CD4-positive, alpha-beta T cell treated with Interleukin-15 for 4 hours (primary cell): ENCODE data around the gene ANTXR1.
"Not testable (repeated sequence)": the region's sequence is repeated elsewhere in the genome, so short reads cannot be mapped to it uniquely, and the experiment has no call there.

Source experiments
- DNase-seq: peaks from one replicate; pipeline ENCODE4 v3.0.0-alpha.2; 2020; ENCODE audit warnings: low spot score

The ANTXR1 gene

DNA sequence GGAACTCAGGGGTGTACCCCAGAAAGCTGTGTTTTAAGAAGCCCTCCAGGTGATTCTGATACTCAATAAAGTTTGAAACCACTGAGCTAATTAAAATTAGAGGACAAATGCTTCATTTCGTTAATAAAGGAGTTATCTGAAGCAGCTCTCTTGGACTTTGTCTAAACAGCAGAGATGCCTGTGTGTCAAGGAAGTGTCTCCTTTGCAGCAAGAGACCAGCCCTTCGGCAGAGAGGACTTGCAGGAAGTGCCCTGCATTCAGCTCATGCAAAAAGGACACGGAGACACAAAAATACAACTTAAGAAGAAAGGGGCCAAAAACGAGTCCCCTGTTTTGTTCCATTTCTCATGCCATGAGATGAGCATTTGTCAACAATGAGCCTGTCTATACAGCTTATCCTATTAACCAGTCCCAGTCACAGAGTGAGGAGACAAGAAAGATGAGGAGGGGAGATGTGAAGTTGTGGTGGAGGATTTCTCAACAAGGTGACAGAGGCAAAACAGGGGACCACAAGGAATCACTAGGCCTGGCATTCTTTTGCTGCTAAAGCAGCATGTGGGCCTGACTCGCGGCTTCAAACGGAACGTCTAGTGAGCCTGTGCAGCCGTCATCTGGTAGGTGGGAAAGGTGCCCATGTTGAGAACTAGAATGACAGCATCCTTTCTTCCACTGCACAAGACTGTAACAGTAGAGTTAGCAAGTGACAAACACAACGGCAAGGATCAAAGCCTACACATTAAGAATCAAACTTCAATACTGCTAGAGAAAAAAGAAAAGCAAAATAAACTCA is 152.3 kb downstream of the ANTXR1 start:
- DNase-seq, result no peak

DNA sequence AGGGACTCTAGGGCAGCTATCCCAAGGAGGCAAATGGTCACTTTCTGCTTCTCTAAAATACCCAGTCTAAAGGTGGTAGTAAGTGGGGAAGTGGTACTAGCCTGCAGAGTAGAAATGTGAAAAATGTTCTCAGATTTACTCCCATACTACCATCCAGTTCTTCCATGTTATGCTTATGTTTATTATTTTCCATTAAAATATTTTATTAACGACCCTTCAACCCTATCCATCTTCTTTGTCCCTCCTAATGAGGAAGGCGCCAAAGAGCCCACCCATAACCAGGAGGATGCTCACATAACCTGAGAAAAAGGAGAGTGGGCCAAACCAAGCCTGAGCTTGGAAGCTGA is 153.5 kb downstream of the ANTXR1 start:
- DNase-seq, result no peak

DNA sequence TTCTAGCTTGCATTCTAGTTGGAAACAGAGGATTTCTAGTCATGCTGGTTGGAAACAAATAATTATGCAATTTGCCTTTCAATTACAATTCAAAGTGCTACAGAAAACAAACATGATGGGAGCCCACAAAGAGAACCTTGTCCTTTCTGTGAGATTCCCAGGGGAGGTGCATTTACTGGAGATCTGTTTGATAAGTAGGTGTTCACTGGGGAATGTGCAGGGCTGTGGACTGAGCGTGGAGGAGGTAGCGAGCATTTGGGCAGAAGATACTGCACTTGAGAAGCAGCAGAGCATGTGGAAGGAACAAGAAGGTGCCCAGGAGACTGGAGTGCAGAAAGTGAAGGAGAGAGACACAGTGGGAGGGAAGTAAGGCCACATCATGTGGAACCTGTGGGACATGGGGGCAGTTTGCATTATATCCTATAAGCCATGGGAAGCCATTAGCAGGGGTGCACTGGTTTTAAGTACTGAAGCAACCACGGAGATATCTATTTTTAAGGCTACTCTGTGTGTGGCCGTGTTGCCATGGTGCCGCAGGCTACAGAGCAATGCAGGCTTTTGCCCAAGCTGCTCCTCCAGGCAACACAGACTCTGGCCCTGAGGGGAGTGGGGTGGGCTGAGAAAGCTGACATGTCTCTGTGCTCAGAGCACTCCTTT is 154.0 kb downstream of the ANTXR1 start:
- DNase-seq, result no peak

DNA sequence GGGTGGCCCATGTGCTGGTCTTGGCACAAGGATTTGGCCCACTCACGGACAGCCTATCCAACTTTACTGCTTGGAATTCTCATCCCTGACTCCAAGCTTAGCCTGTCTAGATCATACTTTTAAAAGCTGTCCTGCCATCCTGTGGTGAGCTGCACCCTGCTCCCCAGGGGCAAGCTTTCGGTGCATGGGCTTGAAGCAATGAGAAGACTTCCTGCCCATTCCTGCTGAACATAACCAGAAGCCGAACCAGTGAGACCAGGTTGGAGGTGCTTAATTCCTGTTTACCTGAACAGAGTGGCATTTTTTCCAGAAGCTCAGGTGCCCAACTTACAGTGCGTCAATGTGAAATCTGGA is 154.5 kb downstream of the ANTXR1 start:
- DNase-seq, result no peak

DNA sequence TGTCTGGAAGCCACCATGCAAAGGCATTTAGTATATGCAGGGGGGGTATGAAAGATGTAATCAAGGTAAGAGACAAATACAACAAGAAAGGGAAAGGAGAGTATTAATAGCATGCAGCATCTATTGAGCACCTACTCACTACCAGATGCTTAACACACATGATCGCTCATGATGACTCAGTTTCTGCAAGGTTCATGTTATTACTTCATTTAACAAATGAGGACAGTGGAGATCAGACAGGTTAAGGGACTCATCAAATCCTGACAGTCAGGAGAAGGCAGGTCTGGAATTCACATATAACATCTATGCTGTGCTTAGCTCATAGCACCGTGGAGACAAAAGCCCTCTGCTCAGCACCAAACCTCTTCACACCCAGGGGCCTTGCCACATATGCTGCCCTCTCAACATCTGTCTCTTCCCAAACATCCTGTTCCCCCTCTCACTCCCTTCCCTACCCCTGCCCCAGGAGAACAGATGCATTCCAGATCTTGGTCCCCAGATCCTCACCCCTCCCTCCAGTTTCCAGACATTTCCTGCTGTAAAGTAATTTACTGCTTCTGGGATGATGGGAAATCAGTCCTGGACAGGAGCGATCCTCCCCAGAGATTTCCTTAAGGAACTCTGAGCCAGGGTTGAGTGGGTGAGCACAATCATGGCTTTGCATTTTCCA is 155.3 kb downstream of the ANTXR1 start:
- no peak for DNase-seq

DNA sequence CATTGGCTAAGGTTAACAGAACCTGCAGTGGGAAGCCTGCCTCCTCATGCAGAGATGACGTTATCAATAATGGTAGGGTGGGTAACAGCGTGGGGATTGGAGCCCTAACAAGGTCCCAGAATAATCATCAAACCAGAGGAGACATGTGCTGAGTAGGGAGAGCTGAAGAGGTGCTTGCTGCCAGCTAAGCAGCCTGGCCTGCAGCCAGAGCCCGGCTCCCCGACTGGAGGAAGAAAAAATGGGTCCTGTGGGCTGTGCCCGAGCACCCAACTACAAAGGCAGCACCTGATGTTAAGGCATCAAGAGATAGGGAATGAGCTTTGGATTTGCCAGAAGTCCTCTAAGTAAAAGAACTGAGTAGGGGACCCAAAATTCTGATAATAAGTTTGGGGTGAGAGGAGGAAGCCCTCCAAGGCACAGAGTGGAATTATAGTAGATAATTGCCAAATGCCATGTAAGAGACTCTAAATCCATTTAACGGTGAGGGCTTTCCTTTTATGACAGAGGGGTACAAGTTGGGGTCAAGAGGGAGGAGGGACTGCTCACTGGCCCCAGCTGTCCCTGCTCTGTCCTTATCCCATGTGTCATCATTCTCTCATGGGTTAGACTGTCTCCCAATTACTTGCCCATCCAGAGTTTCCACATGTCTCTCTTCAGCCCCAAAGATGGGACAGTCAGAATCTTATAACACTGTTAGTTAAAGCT is 156.1 kb downstream of the ANTXR1 start:
- no peak for DNase-seq

DNA sequence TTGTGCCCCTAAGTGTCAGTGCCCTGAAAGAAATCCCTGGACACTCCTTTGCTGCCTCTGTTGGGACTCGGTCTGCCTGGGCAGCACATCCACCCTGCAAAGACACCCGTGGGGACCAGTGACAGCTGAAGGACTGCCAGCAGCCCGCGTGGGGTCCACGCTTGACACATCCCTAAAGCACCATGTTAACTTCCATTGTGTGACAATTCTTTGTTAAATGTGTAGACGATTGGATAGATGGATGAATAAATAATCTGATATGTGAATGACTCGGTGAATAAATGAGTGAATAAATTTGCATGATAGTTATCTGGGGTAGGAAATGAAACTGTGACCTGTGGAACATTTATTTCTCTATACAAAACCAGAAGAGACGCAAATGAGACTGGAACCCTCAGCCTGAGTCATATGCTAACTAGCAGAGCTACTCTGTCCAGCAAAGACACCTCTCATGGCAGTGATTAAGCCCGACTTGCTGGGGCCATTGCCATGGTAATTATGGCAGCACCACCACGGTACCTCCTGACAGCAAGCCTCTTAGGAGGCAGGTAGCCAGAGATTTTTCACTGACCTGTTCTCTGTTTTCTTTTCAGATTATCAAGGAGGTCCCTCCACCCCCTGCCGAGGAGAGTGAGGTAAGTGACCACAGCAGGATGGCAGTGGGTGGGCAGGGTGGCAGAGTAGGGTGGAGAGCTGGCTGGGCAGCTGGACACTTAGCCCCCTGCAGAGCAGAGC is 156.8 kb downstream of the ANTXR1 start:
- DNase-seq, result no peak

DNA sequence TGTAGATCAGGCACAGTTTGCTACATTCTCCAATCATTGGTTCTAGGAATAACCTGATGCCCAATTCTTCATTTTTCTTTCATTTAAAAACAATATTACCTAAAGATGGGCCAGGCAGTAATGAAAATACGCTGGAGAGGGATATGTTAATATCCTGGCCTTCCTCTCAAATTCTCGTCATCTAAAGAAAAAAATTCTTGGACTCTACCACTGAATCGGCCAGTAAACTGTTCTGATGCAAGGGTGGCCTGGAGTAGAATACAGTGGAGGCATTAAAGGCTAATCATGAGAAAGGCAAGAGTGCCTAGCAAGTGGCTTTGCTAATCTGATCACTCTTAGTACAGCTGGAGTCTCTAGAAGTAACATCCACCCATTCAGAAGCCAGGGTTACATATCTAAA is 157.7 kb downstream of the ANTXR1 start:
- DNase-seq, result no peak

DNA sequence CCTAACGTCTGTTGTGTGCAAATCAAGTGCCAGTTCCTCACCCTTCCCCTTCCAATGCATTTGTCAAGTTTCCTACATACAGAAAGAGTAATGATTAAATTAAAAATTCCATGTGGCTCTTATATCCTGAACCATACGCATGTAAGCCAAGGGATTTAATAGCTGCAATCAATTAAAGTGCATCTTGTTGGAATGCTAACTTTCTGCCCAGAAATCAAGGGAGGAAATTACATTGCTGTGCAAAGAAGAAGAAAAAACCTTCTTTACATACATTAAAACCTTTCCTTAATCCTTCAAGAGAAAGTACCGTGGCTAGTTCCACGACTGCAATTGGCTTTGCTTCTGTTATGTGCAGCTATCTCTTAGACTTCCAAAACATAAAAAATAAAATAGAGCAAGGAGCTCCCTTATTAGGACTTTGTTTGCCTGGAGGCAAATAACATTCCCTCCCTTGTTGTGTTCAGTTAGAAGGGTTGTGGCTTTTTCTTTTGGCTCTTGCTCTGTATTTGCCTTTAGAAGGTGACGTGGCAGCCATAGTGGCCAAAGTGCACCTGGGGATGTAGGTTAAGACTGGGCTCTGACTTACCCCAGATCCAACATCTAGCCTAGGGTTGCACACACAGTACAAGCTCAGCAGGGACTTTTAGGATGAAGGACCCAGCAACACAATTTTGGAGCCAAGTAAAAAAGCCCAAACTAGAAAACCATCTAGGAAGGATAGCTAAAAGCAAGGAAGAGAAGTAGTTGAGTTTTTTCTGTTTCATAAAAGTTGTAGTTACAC is 158.3 kb downstream of the ANTXR1 start:
- DNase-seq, result no peak

DNA sequence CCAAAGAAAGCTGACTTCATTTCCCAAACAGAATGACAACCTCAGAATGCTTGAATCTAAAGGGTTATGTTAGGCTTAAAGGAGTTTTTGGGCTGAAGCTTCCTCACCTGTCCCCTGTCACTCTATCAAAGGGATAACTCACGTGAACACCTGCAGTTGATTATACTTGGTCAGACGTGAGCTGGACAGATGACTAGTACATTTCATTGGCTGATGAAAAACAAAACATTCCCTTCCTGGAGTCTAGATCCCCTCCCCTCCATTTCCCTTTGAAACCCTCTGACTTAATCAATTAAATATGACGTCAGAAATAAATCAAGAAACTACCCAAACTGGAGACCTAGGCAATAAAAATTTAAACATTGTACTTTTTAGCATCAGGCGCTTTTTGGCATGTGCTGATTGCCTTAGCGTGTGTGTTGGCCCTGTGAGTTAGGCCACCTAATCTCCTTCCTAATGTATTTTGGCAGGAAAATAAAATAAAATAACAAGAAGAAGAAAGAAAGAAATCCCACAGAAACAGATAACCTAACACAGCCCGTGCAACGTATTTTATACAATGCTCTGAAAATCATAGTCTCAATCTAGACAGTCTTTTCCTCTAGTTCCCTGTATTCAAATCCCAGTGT is 159.0 kb downstream of the ANTXR1 start:
- no peak for DNase-seq

DNA sequence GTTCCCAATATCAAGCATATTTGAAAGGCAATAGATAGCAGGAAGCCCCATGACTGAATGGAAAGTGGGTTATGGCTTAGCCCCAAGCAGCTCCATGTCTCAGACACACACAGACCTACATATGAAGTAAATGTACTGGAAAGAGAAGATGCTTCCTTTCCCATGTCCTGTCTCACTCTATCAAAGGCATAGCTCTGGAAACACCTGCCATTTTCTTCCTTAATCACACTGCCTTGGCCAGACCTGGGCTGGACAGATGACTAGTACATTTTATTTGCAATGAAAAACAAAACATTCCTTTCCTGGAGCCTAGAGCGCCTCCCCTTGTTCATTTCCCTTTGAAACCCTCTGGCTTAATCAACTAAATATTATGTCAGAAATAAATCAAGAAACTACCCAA is 160.7 kb downstream of the ANTXR1 start:
- DNase-seq, result no peak

DNA sequence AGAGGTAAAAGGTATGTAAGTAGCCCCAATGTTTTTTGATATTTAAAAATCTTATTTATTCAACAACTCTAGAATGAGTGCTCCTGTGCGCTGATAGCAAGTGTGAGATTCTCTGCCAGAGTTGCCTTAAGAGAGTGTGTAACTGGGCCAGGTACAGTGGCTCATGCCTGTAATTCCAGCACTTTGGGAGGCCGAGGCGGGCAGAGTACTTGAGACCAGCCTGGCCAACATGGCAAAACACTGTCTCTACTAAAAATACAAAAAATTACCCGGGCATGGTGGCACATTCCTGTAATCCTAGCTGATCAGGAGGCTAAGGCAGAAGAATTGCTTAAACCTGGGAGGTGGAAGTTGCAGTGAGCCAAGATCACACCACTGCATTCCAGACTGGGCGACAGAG is 161.2 kb downstream of the ANTXR1 start:
- DNase-seq, result not testable (repeated sequence)

DNA sequence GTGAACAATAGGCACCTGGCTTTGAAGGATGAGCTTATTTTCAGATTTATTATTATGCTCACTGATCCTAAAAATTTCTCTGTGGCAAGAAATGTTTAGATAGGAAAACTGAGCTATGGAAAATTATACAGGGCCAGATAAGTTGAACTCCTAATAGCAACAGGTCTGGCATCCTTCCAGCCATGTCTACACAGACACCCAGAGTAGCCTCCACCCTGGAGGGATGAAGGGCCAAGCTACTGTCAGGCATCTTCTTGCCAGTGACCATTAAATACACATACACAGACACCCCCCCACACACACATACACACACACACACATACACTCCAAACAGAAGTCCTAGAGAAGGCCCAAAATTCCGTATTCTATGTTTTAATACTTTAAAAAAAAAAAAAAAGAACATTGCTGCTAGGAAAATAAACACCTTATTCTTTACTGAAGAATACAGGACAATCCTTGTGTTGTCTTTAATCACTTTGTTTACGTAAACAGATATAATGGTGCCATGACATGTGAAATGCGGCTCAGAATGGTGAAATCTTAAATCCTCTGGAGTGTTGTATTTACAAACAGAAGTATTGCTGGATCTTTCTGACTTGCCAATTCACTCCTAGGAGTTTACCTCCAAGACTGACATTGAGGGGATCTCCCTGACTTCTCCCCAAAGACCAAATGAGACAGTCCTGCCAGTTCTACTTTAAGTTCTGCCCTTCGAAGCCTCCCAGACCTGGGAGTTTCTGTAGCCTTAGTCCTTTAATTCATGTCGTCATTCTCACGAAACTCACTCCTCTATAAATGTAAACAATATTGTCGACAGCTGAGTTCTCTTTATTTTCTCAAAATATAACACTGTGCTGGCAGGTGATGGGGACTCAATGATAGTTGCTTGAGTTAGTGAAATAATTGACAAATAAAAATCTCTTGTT is 163.1 kb downstream of the ANTXR1 start:
- no peak for DNase-seq

DNA sequence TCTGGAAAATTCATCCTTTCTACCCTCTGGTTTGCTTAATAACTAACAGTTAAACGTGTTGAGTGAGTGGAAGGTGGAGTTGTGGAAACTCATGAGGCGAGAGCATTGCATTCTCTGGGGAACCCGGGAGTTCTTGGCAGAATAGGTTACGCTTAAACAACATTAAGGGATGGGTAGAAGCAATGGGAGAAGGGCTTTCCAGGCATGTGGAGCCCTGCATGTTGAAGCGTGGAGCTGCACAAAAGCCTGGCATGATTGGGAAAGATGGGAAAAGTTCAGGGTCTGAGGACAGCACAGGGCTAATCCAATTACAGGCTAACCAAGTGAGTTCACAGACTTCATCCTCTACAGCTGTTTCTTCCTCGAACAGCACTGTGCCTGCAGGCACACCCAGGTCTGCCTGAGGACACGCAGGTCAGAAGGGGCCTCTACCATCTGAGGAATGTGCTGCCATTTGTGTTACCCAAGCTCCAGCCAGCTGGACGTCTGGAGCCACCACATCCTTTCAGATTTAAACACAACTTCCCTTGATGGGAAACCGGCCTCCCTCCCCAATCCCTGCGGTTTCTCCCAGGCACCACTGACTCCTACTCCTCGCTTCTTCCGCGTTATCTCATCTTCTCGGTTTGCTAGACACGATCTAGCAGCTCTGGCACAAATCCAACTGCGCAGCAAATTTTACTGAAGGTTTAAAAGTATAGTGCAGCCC is 164.2 kb downstream of the ANTXR1 start:
- no peak for DNase-seq

DNA sequence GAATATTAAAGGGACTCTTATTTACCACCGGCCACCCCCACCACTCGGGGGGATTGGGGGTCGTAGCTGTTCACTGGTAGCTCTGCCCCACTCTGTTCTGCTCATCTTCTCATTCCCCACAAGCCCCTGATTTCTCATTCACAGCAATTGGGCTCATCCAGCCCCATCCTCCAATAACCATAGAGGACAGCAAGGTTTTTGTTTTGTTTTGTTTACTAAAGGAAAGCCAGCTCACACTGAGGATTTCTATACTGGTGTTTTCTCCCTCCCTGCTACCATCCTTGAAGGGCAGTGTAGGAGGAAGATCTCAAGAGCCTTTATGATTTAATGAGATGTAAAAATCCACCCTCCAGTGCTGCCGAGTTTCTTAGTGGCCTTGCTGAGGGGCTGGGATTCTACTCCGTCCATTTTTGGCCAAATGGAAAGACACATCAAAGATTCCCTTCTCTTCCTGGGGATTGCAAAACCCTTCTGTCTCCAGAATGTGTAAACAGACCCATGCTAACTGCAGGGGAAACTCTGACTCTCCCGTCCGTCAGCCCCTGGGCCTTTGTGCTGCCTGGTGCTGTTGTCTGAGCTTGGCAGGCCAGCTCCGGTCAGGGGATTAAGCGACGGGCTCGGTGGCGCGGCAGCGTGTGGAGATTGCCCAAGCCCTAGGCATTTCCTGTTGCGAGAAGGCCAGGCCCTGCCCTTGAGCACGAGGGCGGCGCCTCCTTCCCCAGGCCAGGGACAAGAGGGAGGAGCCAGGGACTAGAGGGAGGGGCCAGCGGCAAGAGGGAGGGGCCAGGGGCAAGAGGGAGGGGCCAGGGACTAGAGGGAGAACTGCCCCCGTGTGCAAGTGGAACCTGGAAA is 165.0 kb downstream of the ANTXR1 start:
- DNase-seq, result no peak

DNA sequence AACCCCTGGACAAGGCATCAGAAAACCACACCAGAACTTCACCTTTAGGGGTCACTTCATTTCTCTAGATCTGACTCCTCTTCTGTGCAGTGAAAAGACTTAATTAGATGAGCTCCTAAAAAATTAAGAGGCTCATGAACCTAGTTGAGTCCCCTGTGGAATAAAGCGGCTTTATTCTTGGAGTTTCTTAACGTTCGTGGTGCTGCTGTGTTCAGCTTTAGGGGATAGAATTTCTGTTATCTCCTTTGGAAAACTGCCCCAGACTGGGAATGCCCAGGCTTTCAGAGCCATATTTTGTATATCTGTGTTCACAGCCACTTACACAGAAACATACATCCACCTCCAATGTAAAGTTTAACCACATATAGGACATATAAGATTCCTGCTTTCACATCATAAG is 165.8 kb downstream of the ANTXR1 start:
- DNase-seq, result no peak

DNA sequence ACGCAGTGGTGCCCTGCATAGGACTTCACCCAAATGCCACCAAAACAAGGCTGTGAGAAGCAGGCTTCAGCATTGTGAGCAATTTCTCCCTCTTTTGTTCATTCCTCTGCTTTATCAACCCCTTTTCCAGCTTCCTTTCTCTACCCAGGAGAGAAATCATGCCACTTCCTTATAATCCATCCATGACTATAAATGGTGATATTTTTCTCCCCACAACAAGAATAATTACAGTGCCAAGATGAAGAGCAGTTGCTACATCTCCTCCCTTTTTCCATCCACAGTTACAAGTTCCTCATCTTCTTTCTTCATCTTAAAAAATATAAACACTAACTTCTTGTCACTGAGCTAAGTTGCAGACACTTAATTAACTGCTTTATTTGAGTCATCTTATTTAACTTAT is 167.2 kb downstream of the ANTXR1 start:
- no peak for DNase-seq

DNA sequence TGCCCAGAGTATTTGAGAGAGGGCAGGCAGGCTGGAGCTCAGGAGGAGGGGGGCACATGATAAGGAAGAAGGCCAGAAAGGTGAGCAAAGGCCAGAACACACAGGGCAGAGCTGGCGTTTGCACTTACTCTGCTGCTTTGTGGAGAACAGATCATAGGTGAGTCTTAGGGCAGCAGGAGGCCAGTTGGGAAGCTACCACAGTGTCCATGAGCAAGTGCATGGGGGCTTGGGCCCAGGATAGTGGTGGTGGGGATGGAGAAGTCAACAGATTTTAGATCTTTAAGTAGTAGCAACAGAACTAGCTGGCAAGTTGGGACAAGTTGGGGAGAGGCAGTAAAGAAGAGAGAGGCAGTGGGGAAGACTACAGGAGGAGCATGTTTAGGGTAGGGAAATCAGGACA is 168.0 kb downstream of the ANTXR1 start:
- no peak for DNase-seq
